Measurements from ENCODE around the gene RWDD2A. TPM values are rescaled to one million over a fixed set of nuclear protein-coding genes. Genes with fewer than 3 reads are reported as not detected.

RWDD2A gene
- total and polyA plus RNA-seq, 2 of the 8 experiments (the other 6 are each of a cell fraction or from before 2014, with no cell fraction given) = 2.1 to 3.6 TPM

DNA sequence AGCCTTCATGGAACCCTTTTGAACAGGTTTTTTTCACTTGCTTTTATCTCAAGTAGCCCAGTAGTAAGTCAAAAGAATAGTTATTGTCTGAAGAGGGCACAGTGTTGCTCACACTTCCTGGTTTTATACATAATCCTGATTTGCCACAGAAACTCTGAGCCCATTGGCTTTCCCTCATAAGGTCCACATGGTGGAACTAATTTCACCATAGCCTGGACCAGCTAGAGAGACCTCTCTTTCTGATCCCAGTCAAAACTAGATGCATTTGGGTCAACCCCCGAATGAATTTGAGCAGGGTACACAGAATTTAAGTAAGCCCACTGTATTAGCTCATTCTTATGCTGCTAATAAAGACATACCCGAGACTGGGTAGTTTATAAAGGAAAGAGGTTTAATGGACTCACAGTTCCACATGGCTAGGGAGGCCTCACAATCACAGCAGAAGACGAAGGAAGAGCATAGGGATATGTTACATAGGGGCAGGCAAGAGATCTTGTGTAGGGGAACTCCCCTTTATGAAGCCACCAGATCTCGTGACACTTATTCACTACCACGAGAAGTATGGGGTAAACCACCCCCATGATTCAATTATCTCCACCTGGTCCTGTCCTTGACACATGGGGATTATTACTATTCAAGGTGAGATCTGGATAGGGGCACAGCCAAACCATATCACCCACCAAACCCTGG lies 6.2 kb downstream of the RWDD2A start (continued):
- TF ChIP-seq CBX8 (IDR thresholded peaks at IDR 0.05; ENCODE audit: borderline replicate concordance, low read depth, low read length) = no peak
- TF ChIP-seq RXRA (IDR thresholded peaks at IDR 0.05; ENCODE audit: insufficient read depth, low read depth, low read length) = no peak
- no peak for TF ChIP-seq NANOG (IDR thresholded peaks at IDR 0.05; ENCODE audit: insufficient read depth, low read depth, low read length, poor library complexity, severe bottlenecking)
- TF ChIP-seq KDM1A (IDR thresholded peaks at IDR 0.05; ENCODE audit: borderline replicate concordance, low read length) = no peak
- TF ChIP-seq SIN3A (conservative IDR thresholded peaks at IDR 0.05 in 1 of 2, IDR thresholded peaks at IDR 0.05 in 1 of 2; ENCODE audit: low read depth in 1 of 2, low read length in 2 of 2) = no peak
- TF ChIP-seq CREB1 (IDR thresholded peaks at IDR 0.05) = no peak

Data from H1 (cell line).